ENCODE data around the gene CCDC201. TPM values are rescaled to one million over a fixed set of nuclear protein-coding genes. Genes with fewer than 3 reads are reported as not detected.

The CCDC201 gene
- polyA plus RNA-seq, 1 experiment, result not detected

GRCh38 chr7:45884136-45884535 lies 11.3 kb upstream of the CCDC201 start:
- DNase-seq (ENCODE audit: low read depth, low spot score), result no peak
- Histone ChIP-seq H3K4me3 (ENCODE audit: low read depth, low read length) (no peak overlapping the region), H3K27me3 (ENCODE audit: control insufficient read depth, insufficient read depth, low read length) (peaks cover 4% of the 10 kb centered on the region), H3K27ac (ENCODE audit: low read depth, low read length) (no peak overlapping the region), H3K9me3 (ENCODE audit: control insufficient read depth, insufficient read depth, low read length) (no peaks in the 10 kb centered on the region)
- TF ChIP-seq CTCF (IDR thresholded peaks at IDR 0.05; ENCODE audit: low read depth, low read length), result no peak
- ChIA-PET CTCF (no interaction called here), POLR2A (no interaction called here)

- H3K27ac ChIP-seq (ENCODE audit: low read depth, low read length), result peak overlapping the region; percentile 54
- DNase-seq (ENCODE audit: low read depth, low spot score), result no peak
- H3K9me3 ChIP-seq (ENCODE audit: control insufficient read depth, insufficient read depth, low read length), result peaks cover 12% of the 10 kb centered on the region
- H3K4me3 ChIP-seq (ENCODE audit: low read depth, low read length), result no peak overlapping the region
- H3K27me3 ChIP-seq (ENCODE audit: control insufficient read depth, insufficient read depth, low read length), result no peaks in the 10 kb centered on the region
- TF ChIP-seq CTCF (IDR thresholded peaks at IDR 0.05; ENCODE audit: low read depth, low read length), result no peak
- POLR2A ChIA-PET, result interaction anchor here (0.7 kb wide), 1 partner anchor 28 kb away, joined by 3 read pairs; no protein-coding TSS in a partner anchor
- CTCF ChIA-PET, result interaction anchor here (0.8 to 1.7 kb wide), 2 partner anchors 8 to 11 kb away, joined by 3 to 12 read pairs; no protein-coding TSS in a partner anchor
These were observed 9.6 kb upstream of the CCDC201 start for GRCh38 chr7:45882465-45882810.

GRCh38 chr7:45881759-45882464 lies 9.0 kb upstream of the CCDC201 start:
- no peak for TF ChIP-seq CTCF (IDR thresholded peaks at IDR 0.05; ENCODE audit: low read depth, low read length)
- POLR2A ChIA-PET, result interaction anchor here (0.7 kb wide), 1 partner anchor 29 kb away, joined by 3 read pairs; no protein-coding TSS in a partner anchor
- H3K4me3 ChIP-seq (ENCODE audit: low read depth, low read length), result no peak overlapping the region
- H3K27ac ChIP-seq (ENCODE audit: low read depth, low read length), result peak overlapping the region; percentile 54
- no peaks in the 10 kb centered on the region for H3K27me3 ChIP-seq (ENCODE audit: control insufficient read depth, insufficient read depth, low read length)
- CTCF ChIA-PET, result interaction anchor here (0.8 to 1.7 kb wide), 2 partner anchors 9 to 10 kb away, joined by 3 to 12 read pairs; no protein-coding TSS in a partner anchor
- peak; percentile 55 for DNase-seq (ENCODE audit: low read depth, low spot score)
- peaks cover 12% of the 10 kb centered on the region for H3K9me3 ChIP-seq (ENCODE audit: control insufficient read depth, insufficient read depth, low read length)

- ChIA-PET CTCF (interaction anchor here (1.7 kb wide), 1 partner anchor 9 kb away, joined by 12 read pairs; no protein-coding TSS in a partner anchor), POLR2A (no interaction called here)
- peak overlapping the region; percentile 40 for H3K27ac ChIP-seq (ENCODE audit: low read depth, low read length)
- no peak overlapping the region for H3K4me3 ChIP-seq (ENCODE audit: low read depth, low read length)
- H3K27me3 ChIP-seq (ENCODE audit: control insufficient read depth, insufficient read depth, low read length), result no peaks in the 10 kb centered on the region
- no peak for DNase-seq (ENCODE audit: low read depth, low spot score)
- no peak for TF ChIP-seq CTCF (IDR thresholded peaks at IDR 0.05; ENCODE audit: low read depth, low read length)
- peaks cover 17% of the 10 kb centered on the region for H3K9me3 ChIP-seq (ENCODE audit: control insufficient read depth, insufficient read depth, low read length)
These were observed 8.4 kb upstream of the CCDC201 start for GRCh38 chr7:45881280-45881758.

GRCh38 chr7:45880433-45880860 lies 7.6 kb upstream of the CCDC201 start:
- Histone ChIP-seq H3K27ac (ENCODE audit: low read depth, low read length) (no peak overlapping the region), H3K4me3 (ENCODE audit: low read depth, low read length) (no peak overlapping the region), H3K9me3 (ENCODE audit: control insufficient read depth, insufficient read depth, low read length) (peaks cover 17% of the 10 kb centered on the region), H3K27me3 (ENCODE audit: control insufficient read depth, insufficient read depth, low read length) (no peaks in the 10 kb centered on the region)
- no peak for DNase-seq (ENCODE audit: low read depth, low spot score)
- POLR2A ChIA-PET, result no interaction called here
- no peak for TF ChIP-seq CTCF (IDR thresholded peaks at IDR 0.05; ENCODE audit: low read depth, low read length)
- CTCF ChIA-PET, result no interaction called here

All from AG04450 (cell line).